HepG2 (cell line): ENCODE results near the gene FHIT. TPM values are rescaled to one million over a fixed set of nuclear protein-coding genes. Genes with fewer than 3 reads are reported as not detected.

ENCODE experiments used
- ATAC-seq: fragments of 200-7000 bp; cut with Tn5 transposase; 3 replicates; pipeline ENCODE4 v1.9.1; 2020; ENCODE audit warnings: mild to moderate bottlenecking, moderate library complexity
- BruUV-seq: library from RNA; stranded (reverse); fragments of 400-500 nt; replicated peaks from 2 replicates; lab custom pipeline; 2021; lab: Mats Ljungman, UMichigan
- CTCF ChIA-PET: fragments of 300-600 bp; formaldehyde crosslinking; extraction: SDS; loops from one replicate; lab custom pipeline; 2021; ENCODE audit warnings: low total read pairs, inconsistent platforms, low intra/inter-chr PET ratio; lab: Yijun Ruan, JAX
- POLR2A ChIA-PET: fragments of 350-600 bp; sonication (Branson Sonifier 250); formaldehyde crosslinking; loops from one replicate; lab custom pipeline; 2020; ENCODE audit warnings: antibody characterized with exemption, inconsistent platforms; lab: Yijun Ruan, JAX
- DNase-seq: peaks from one replicate; pipeline ENCODE4 v3.0.0-alpha.2; 2015; ENCODE audit warnings: low spot score
- FAIRE-seq: peaks from 3 replicates; lab custom pipeline; 2011; peaks lifted over from hg19 to GRCh38; lab: Jason Lieb, UNC
- H2AFZ ChIP-seq: one replicate; pipeline ENCODE4 v1.6.1; 2011; ENCODE audit warnings: low read length, inconsistent platforms
- H3K27ac ChIP-seq: fragments of 300-600 bp; 3 replicates; pipeline ENCODE4 v1.8.0; 2011; ENCODE audit warnings: mixed run types, mild to moderate bottlenecking, mixed read lengths, low read length, inconsistent platforms; ENCODE audit not compliant: insufficient read depth; ENCODE audit errors: extremely low read length
- H3K27me3 ChIP-seq, 2 experiments: fragments of 200-600 bp in 1 of 2; 2 replicates in 1 of 2; 3 replicates in 1 of 2; pipeline versions ENCODE4 v1.6.0 to v1.8.0; 2011; ENCODE audit warnings: low read length in 2 of 2, mild to moderate bottlenecking in 2 of 2, moderate library complexity in 2 of 2, inconsistent platforms in 1 of 2; ENCODE audit not compliant: insufficient read depth in 2 of 2, control insufficient read depth in 1 of 2
- H3K36me3 ChIP-seq, 2 experiments: fragments of 200-600 bp in 1 of 2; replicated peaks in 1 of 2; 2 replicates in 1 of 2; 3 replicates in 1 of 2; pipeline versions ENCODE4 v1.5.1 to v1.8.0; 2011; ENCODE audit warnings: low read length in 2 of 2, inconsistent platforms in 1 of 2; ENCODE audit not compliant: insufficient read depth in 2 of 2, control insufficient read depth in 1 of 2
- H3K4me1 ChIP-seq: 2 replicates; pipeline ENCODE4 v1.5.1; 2012; ENCODE audit warnings: low read length, inconsistent platforms; ENCODE audit not compliant: insufficient read depth
- H3K4me2 ChIP-seq: 2 replicates; pipeline ENCODE4 v1.6.0; 2011; ENCODE audit warnings: low read depth, low read length, inconsistent platforms
- H3K4me3 ChIP-seq, 3 experiments: fragments of 200-600 bp in 1 of 3; sonication (generic), shearing (Covaris generic) in 1 of 3; replicated peaks in 1 of 3; 2 replicates each; pipeline ENCODE4 v1.5.1; 2011 to 2016; ENCODE audit warnings: low read length in 3 of 3, inconsistent platforms in 2 of 3, low read depth in 2 of 3, mild to moderate bottlenecking in 2 of 3, control low read depth in 1 of 3, mixed read lengths in 1 of 3; ENCODE audit not compliant: insufficient read depth in 1 of 3
- H3K79me2 ChIP-seq: one replicate; pipeline ENCODE4 v1.6.1; 2011; ENCODE audit warnings: low read length, inconsistent platforms; ENCODE audit not compliant: insufficient read depth
- H3K9ac ChIP-seq: 2 replicates; pipeline ENCODE4 v1.6.0; 2011; ENCODE audit warnings: mild to moderate bottlenecking, low read depth, low read length, inconsistent platforms; ENCODE audit not compliant: insufficient read depth
- H3K9me3 ChIP-seq: 2 replicates; pipeline ENCODE4 v1.5.1; 2012; ENCODE audit warnings: mild to moderate bottlenecking, low read length
- H4K20me1 ChIP-seq: 2 replicates; pipeline ENCODE4 v1.6.0; 2011; ENCODE audit warnings: inconsistent platforms, mild to moderate bottlenecking, low read length, moderate library complexity; ENCODE audit not compliant: insufficient read depth
- ADNP ChIP-seq: sonication (generic); formaldehyde crosslinking; IDR thresholded peaks from 2 replicates; pipeline ENCODE4 v1.4.0; 2020; ENCODE audit warnings: missing genetic modification reagents
- AHDC1 ChIP-seq: sonication (generic); formaldehyde crosslinking; IDR thresholded peaks from 2 replicates; pipeline ENCODE4 v1.5.1; 2020; ENCODE audit warnings: mild to moderate bottlenecking, missing genetic modification reagents, borderline replicate concordance
- FIP1L1 ChIP-seq: fragments of 200-400 bp; formaldehyde crosslinking; IDR thresholded peaks from 2 replicates; pipeline ENCODE4 v1.6.1; 2018; ENCODE audit warnings: low read depth, mild to moderate bottlenecking, low read length, moderate library complexity, borderline replicate concordance; ENCODE audit not compliant: insufficient read depth
- NRL ChIP-seq: sonication (generic); formaldehyde crosslinking; IDR thresholded peaks from 2 replicates; pipeline ENCODE4 v1.5.0; 2020; ENCODE audit warnings: missing genetic modification reagents, mild to moderate bottlenecking, moderate library complexity, borderline replicate concordance
- THRA ChIP-seq: sonication (generic); formaldehyde crosslinking; IDR thresholded peaks from 2 replicates; pipeline ENCODE4 v1.4.0; 2020; ENCODE audit warnings: missing genetic modification reagents, borderline replicate concordance
- ZBTB49 ChIP-seq: sonication (generic); formaldehyde crosslinking; IDR thresholded peaks from 2 replicates; pipeline ENCODE4 v1.4.0; 2020; ENCODE audit warnings: missing genetic modification reagents, borderline replicate concordance
- ZFP62 ChIP-seq: sonication (generic); formaldehyde crosslinking; IDR thresholded peaks from 2 replicates; pipeline ENCODE4 v1.4.0; 2020; ENCODE audit warnings: missing genetic modification reagents
- ZFP90 ChIP-seq: sonication (generic); formaldehyde crosslinking; IDR thresholded peaks from 2 replicates; pipeline ENCODE4 v1.8.0; 2022; ENCODE audit warnings: missing genetic modification reagents, mild to moderate bottlenecking, inconsistent platforms, borderline replicate concordance
- ZNF143 ChIP-seq: sonication (generic); formaldehyde crosslinking; IDR thresholded peaks from 2 replicates; pipeline ENCODE4 v1.4.0; 2020; ENCODE audit warnings: missing genetic modification reagents
- ZNF326 ChIP-seq: sonication (generic); formaldehyde crosslinking; IDR thresholded peaks from 2 replicates; pipeline ENCODE4 v1.4.0; 2020; ENCODE audit warnings: missing genetic modification reagents, borderline replicate concordance
- in situ Hi-C: cut with HindIII; loops from 2 replicates; pipeline ENCODE4 v1.10.0; 2017; ENCODE audit warnings: low pct_unique_long_range_greater_than_20kb; ENCODE audit not compliant: extremely low pct_ligation_motif_present
- intact Hi-C: fragments of 100-400 bp; cut with micrococcal nuclease; formaldehyde crosslinking; loops from one replicate; pipeline ENCODE4 v1.10.0; 2022; ENCODE audit not compliant: unreplicated experiment
- polyA plus RNA-seq, 8 experiments: library from polyadenylated mRNA; depleted of rRNA in 3 of 8; stranded (reverse) in 7 of 8; unstranded in 1 of 8; fragments of >200 nt; fragmentation: Illumina TruSeq in 4 of 8; extraction: Trizol in 4 of 8; gene quantifications; 2 replicates each; pipeline versions ENCODE4 v1.2.1 to v1.2.3, GENCODE V29; 2011 to 2016; ENCODE audit warnings: low read depth in 4 of 8, missing spikeins in 1 of 8, mixed read lengths in 1 of 8; ENCODE audit not compliant: insufficient read depth in 1 of 8
- total RNA-seq, 5 experiments: library from RNA; depleted of rRNA; stranded (reverse); fragments of >200 nt; fragmentation: Illumina TruSeq; extraction: Trizol; gene quantifications; 2 replicates each; pipeline ENCODE4 v1.2.3, GENCODE V29; 2016; ENCODE audit warnings: low read depth in 1 of 5

Gene FHIT
- total and polyA plus RNA-seq, 2 of the 13 experiments (the other 11 are each of a cell fraction or from before 2014, with no cell fraction given), result 4.0 to 4.6 TPM

GRCh38 chr3:60266444-60266843 lies 984.8 kb downstream of the FHIT start (continued):
- TF ChIP-seq AHDC1 (CRISPR knock-in tag), result no peak
- TF ChIP-seq, all 625 proteins: peak for 0

- intact Hi-C loops, result no loop called here
- Histone ChIP-seq H3K79me2 (no peaks in the 10 kb centered on the region), H3K4me3 (no peak overlapping the region)
- DNase-seq, result no peak
- POLR2A ChIA-PET, result no interaction called here
- no peak for TF ChIP-seq THRA (CRISPR knock-in tag)
- no peak for TF ChIP-seq ZNF143 (CRISPR knock-in tag)
- TF ChIP-seq ZBTB49 (CRISPR knock-in tag), result no peak
- no peak for TF ChIP-seq ZFP90 (CRISPR knock-in tag)
- TF ChIP-seq FIP1L1, result no peak
- no peak for TF ChIP-seq NRL (CRISPR knock-in tag)
- no peak for TF ChIP-seq ZNF326 (CRISPR knock-in tag)
- TF ChIP-seq ZFP62, result no peak
- no peak for TF ChIP-seq ADNP (CRISPR knock-in tag)
- TF ChIP-seq, all 625 proteins: peak for 0
- in situ Hi-C loops, result no loop called here
- Histone ChIP-seq H4K20me1 (no peaks in the 10 kb centered on the region), H3K9ac (no peak overlapping the region), H3K4me1 (no peaks in the 10 kb centered on the region), H3K27me3 (no peaks in the 10 kb centered on the region; a peak in 1 of 5 replicates), H3K4me2 (no peak overlapping the region), H3K9me3 (no peaks in the 10 kb centered on the region), H3K36me3 (no peaks in the 10 kb centered on the region), H2AFZ (no peak overlapping the region), H3K27ac (no peak overlapping the region)
- ATAC-seq (no peak), FAIRE-seq (no peak)
- CTCF ChIA-PET, result no interaction called here
- BruUV-seq, result no TSS peak
Observed at GRCh38 chr3:60263191-60263590, 988.1 kb downstream of the FHIT start.
